Panc1 (cell line): ENCODE data around the gene DOCK3. TPM values are rescaled to one million over a fixed set of nuclear protein-coding genes. Genes with fewer than 3 reads are reported as not detected.

Source experiments
- ATAC-seq: fragments of 200-7000 bp; cut with Tn5 transposase; 2 replicates; pipeline ENCODE4 v1.9.1; 2020; ENCODE audit warnings: mild to moderate bottlenecking, moderate library complexity
- BruUV-seq: library from RNA; stranded (reverse); fragments of 400-500 nt; replicated peaks from 2 replicates; lab custom pipeline; 2021; lab: Mats Ljungman, UMichigan
- CTCF ChIA-PET: fragments of 300-600 bp; sonication (Branson Sonifier 250); formaldehyde crosslinking; loops from one replicate; lab custom pipeline; 2022; ENCODE audit warnings: antibody characterized with exemption; lab: Charles Lee
- POLR2A ChIA-PET: fragments of 300-600 bp; sonication (Branson Sonifier 250); formaldehyde crosslinking; loops from one replicate; lab custom pipeline; 2022; ENCODE audit warnings: antibody characterized with exemption; lab: Charles Lee
- DNase-seq: peaks from one replicate; pipeline ENCODE4 v3.0.0-alpha.2; 2010; ENCODE audit warnings: low read depth, low spot score
- H3K27ac ChIP-seq: 2 replicates; pipeline ENCODE4 v1.5.1; 2011; ENCODE audit warnings: mild to moderate bottlenecking, low read length, inconsistent platforms
- H3K27me3 ChIP-seq: fragments of 200-500 bp; sonication (Bioruptor generic); 2 replicates; pipeline ENCODE4 v1.6.0; 2014; ENCODE audit warnings: low read length, inconsistent platforms; ENCODE audit not compliant: control insufficient read depth, insufficient read depth
- H3K36me3 ChIP-seq: fragments of 200-500 bp; sonication (Bioruptor generic); 2 replicates; pipeline ENCODE4 v1.5.1; 2014; ENCODE audit warnings: inconsistent platforms, mild to moderate bottlenecking, low read length, moderate library complexity; ENCODE audit not compliant: control insufficient read depth, insufficient read depth
- H3K4me1 ChIP-seq: 2 replicates; pipeline ENCODE4 v1.5.1; 2011; ENCODE audit warnings: inconsistent platforms, mild to moderate bottlenecking, low read length, moderate library complexity; ENCODE audit not compliant: control insufficient read depth, insufficient read depth
- H3K4me3 ChIP-seq, 2 experiments: 2 replicates each; pipeline ENCODE4 v1.5.1; 2011 to 2012; ENCODE audit warnings: low read depth in 2 of 2, low read length in 2 of 2, mild to moderate bottlenecking in 2 of 2, inconsistent platforms in 1 of 2, moderate library complexity in 1 of 2
- H3K9me3 ChIP-seq: fragments of 200-500 bp; sonication (Bioruptor generic); 2 replicates; pipeline ENCODE4 v1.5.1; 2014; ENCODE audit warnings: low read depth, mild to moderate bottlenecking, inconsistent platforms, low read length, moderate library complexity; ENCODE audit not compliant: control insufficient read depth, insufficient read depth
- CTCF ChIP-seq: fragments of 450-650 bp; IDR thresholded peaks from 2 replicates; pipeline ENCODE4 v1.5.1; 2017; ENCODE audit warnings: mild to moderate bottlenecking
- POLR2AphosphoS5 ChIP-seq: IDR thresholded peaks from 2 replicates; pipeline ENCODE4 v1.6.1; 2012; ENCODE audit warnings: mild to moderate bottlenecking, low read depth, low read length, moderate library complexity
- SIN3A ChIP-seq: IDR thresholded peaks from 2 replicates; pipeline ENCODE4 v1.6.1; 2012; ENCODE audit warnings: low read depth, mild to moderate bottlenecking, low read length, moderate library complexity, borderline replicate concordance; ENCODE audit not compliant: insufficient read depth
- TCF7L2 ChIP-seq: IDR thresholded peaks from 2 replicates; pipeline ENCODE4 v1.6.1; 2011; ENCODE audit warnings: mild to moderate bottlenecking, low read depth, low read length, inconsistent platforms
- in situ Hi-C: cut with HindIII; loops from 2 replicates; pipeline ENCODE4 v1.10.0; 2016; ENCODE audit warnings: low sequenced_read_pairs, low pct_unique_long_range_greater_than_20kb
- intact Hi-C: fragments of 100-400 bp; cut with micrococcal nuclease; formaldehyde crosslinking; loops from one replicate; pipeline ENCODE4 v1.10.0; 2022; ENCODE audit not compliant: unreplicated experiment
- total RNA-seq: library from RNA; stranded (reverse); gene quantifications from one replicate; pipeline ENCODE4 v1.2.1, GENCODE V29; 2021; ENCODE audit not compliant: unreplicated experiment
- TF ChIP-seq, protein P1 (sequence below), 2 experiments: IDR thresholded peaks; 2 replicates each; pipeline ENCODE4 v1.6.1; 2011 to 2012; ENCODE audit warnings: low read depth in 2 of 2, control low read depth in 1 of 2, low read length in 1 of 2, mild to moderate bottlenecking in 1 of 2, moderate library complexity in 1 of 2; ENCODE audit not compliant: insufficient read depth in 1 of 2

DOCK3 gene
- total RNA-seq, 1 experiment from 2014 or later, result 0.21 TPM

GRCh38 chr3:51350751-51351150 is 676.0 kb downstream of the DOCK3 start:
- ATAC-seq (no peak), DNase-seq (no peak)
- TF ChIP-seq POLR2AphosphoS5 (no peak), TCF7L2 (no peak), SIN3A (no peak), CTCF (no peak)
- TF ChIP-seq, protein P1, sequence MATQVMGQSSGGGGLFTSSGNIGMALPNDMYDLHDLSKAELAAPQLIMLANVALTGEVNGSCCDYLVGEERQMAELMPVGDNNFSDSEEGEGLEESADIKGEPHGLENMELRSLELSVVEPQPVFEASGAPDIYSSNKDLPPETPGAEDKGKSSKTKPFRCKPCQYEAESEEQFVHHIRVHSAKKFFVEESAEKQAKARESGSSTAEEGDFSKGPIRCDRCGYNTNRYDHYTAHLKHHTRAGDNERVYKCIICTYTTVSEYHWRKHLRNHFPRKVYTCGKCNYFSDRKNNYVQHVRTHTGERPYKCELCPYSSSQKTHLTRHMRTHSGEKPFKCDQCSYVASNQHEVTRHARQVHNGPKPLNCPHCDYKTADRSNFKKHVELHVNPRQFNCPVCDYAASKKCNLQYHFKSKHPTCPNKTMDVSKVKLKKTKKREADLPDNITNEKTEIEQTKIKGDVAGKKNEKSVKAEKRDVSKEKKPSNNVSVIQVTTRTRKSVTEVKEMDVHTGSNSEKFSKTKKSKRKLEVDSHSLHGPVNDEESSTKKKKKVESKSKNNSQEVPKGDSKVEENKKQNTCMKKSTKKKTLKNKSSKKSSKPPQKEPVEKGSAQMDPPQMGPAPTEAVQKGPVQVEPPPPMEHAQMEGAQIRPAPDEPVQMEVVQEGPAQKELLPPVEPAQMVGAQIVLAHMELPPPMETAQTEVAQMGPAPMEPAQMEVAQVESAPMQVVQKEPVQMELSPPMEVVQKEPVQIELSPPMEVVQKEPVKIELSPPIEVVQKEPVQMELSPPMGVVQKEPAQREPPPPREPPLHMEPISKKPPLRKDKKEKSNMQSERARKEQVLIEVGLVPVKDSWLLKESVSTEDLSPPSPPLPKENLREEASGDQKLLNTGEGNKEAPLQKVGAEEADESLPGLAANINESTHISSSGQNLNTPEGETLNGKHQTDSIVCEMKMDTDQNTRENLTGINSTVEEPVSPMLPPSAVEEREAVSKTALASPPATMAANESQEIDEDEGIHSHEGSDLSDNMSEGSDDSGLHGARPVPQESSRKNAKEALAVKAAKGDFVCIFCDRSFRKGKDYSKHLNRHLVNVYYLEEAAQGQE (IDR thresholded peaks at IDR 0.05; ENCODE audit: insufficient read depth in 1 of 2, low read depth in 2 of 2, low read length in 1 of 2), result no peak
- Histone ChIP-seq H3K27me3 (no peaks in the 10 kb centered on the region), H3K27ac (no peak overlapping the region), H3K36me3 (no peaks in the 10 kb centered on the region), H3K9me3 (no peaks in the 10 kb centered on the region), H3K4me1 (no peaks in the 10 kb centered on the region), H3K4me3 (no peak overlapping the region)
- intact Hi-C loops, result no loop called here
- ChIA-PET POLR2A (no interaction called here), CTCF (no interaction called here)
- no TSS peak for BruUV-seq
- in situ Hi-C loops, result no loop called here

- DNase-seq (no peak), ATAC-seq (no peak)
- no peaks in the 10 kb centered on the region for H3K27me3 ChIP-seq
- POLR2A ChIA-PET, result no interaction called here
- H3K4me1 ChIP-seq, result no peaks in the 10 kb centered on the region
- CTCF ChIA-PET, result no interaction called here
- in situ Hi-C loops (no loop called here), intact Hi-C loops (no loop called here)
- no peak for TF ChIP-seq POLR2AphosphoS5
- TF ChIP-seq, protein P1 (IDR thresholded peaks at IDR 0.05; ENCODE audit: insufficient read depth in 1 of 2, low read depth in 2 of 2, low read length in 1 of 2), result no peak
- no peak for TF ChIP-seq CTCF
- no peak for TF ChIP-seq TCF7L2
- TF ChIP-seq SIN3A, result no peak
- no peaks in the 10 kb centered on the region for H3K9me3 ChIP-seq
- H3K36me3 ChIP-seq, result no peaks in the 10 kb centered on the region
- BruUV-seq, result no TSS peak
- no peak overlapping the region for H3K27ac ChIP-seq
- no peak overlapping the region for H3K4me3 ChIP-seq
These were observed 678.4 kb downstream of the DOCK3 start for GRCh38 chr3:51353131-51353530.
